PFSK-1 (cell line): Measurements from ENCODE around the gene OPRD1.

Experiments used
- FOXP2 ChIP-seq: optimal IDR thresholded peaks from 2 replicates; pipeline ENCODE3; 2011; ENCODE audit warnings: borderline replicate concordance, control low read depth, inconsistent platforms; ENCODE audit not compliant: insufficient read depth; ENCODE audit errors: extremely low read length, extremely low read depth
- POLR2AphosphoS5 ChIP-seq: IDR thresholded peaks from 2 replicates; pipeline ENCODE4 v1.6.1; 2012; ENCODE audit warnings: low read depth, mild to moderate bottlenecking, control low read depth, low read length, moderate library complexity
- REST ChIP-seq, 2 experiments: IDR thresholded peaks; 2 replicates each; pipeline versions ENCODE4 v1.6.1 to v1.8.0; 2011 to 2012; ENCODE audit warnings: low read depth in 2 of 2, low read length in 2 of 2, control low read depth in 1 of 2, inconsistent platforms in 1 of 2, mild to moderate bottlenecking in 1 of 2, moderate library complexity in 1 of 2; ENCODE audit not compliant: insufficient read depth in 1 of 2
- SIN3A ChIP-seq: IDR thresholded peaks from 2 replicates; pipeline ENCODE4 v1.6.1; 2012; ENCODE audit warnings: mild to moderate bottlenecking, low read length, moderate library complexity, borderline replicate concordance; ENCODE audit not compliant: insufficient read depth
- TAF1 ChIP-seq: IDR thresholded peaks from 2 replicates; pipeline ENCODE4 v1.6.1; 2012; ENCODE audit warnings: low read length, control low read depth, borderline replicate concordance; ENCODE audit not compliant: insufficient read depth

OPRD1 gene

GRCh38 chr1:28848416-28848815, 36.4 kb downstream of the OPRD1 start:
- TF ChIP-seq TAF1 (no peak), SIN3A (no peak)

DNA sequence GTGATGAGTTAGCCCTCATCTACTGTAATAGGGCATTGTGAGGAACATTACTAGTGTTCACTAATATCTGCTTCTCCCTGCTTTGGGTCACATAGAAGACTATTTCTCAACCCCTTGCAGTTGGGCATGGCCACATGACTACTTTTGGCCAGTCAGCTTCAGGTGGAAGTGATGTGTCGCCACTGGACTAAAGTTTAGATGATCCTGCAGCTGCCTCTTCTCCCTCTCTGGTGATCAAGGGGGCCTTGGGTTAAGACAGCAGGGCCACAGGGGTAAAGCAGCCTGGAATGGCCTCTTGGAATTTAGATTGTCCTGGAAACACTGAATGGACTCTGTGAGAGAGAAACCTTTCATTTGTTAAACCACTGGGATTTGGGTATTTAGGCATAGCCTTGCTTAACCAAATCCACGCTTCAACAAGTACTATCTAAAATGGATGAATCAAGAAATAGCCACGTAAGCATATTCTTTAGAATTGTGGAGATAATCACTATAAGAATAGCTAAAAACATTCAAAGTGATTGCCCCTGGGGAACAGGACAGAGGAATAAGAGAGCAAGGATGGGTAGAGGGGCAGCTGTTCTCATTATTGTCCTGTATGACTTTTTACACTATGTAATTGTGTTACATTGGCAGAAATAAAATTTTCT, 41.2 kb downstream of the OPRD1 start:
- TF ChIP-seq SIN3A: no peak

DNA sequence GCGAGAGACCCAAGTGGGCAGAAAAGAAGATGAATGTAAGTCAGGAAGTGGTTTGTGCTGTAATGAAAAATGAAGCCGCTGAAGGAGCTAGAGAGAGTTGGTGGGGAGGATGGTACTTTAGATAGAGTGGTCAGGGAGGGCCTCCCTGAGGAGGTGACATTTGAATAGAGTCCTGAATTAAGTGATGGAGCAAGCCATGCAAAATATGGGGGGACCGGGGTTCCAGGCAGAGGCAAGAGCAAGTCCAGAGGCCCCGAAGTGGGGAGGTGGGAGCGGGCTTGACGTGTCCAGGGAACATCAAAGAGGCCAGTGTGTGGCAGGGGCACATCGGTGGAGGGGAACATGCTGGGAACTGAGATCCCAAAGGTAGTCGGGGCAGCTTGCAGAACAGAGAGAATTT, 43.1 kb downstream of the OPRD1 start:
- TF ChIP-seq TAF1 (no peak), REST (IDR thresholded peaks at IDR 0.05; ENCODE audit: insufficient read depth in 1 of 2, low read depth in 2 of 2, low read length in 2 of 2) (no peak), POLR2AphosphoS5 (no peak), FOXP2 (no peak), SIN3A (no peak)

- no peak for TF ChIP-seq SIN3A
- TF ChIP-seq REST (IDR thresholded peaks at IDR 0.05; ENCODE audit: insufficient read depth in 1 of 2, low read depth in 2 of 2, low read length in 2 of 2): no peak
- no peak for TF ChIP-seq TAF1
- no peak for TF ChIP-seq FOXP2
- TF ChIP-seq POLR2AphosphoS5: no peak
Measured at GRCh38 chr1:28855469-28855951, 43.5 kb downstream of the OPRD1 start.

DNA sequence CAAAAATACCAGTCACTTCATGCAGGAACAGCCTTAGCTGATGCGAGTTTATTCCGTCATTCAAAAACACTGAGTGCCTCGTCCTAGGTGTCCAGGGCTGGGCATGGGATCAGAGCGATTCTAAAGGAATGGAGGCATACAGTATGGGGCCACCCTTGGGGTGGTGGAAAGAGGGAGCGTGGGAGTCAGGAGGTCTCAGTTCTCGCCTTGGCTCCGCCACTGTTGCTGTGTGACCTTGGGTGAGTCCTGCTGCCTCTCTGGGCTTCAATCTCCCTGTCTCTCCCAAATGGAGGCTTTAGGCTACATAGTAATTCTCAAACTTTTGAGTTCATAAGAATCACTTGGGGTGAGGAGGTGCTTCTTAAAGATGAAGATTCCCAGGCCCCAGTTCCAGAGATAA, 44.0 kb downstream of the OPRD1 start:
- TF ChIP-seq SIN3A (no peak), REST (IDR thresholded peaks at IDR 0.05; ENCODE audit: insufficient read depth in 1 of 2, low read depth in 2 of 2, low read length in 2 of 2) (no peak), FOXP2 (no peak), POLR2AphosphoS5 (no peak), TAF1 (no peak)

DNA sequence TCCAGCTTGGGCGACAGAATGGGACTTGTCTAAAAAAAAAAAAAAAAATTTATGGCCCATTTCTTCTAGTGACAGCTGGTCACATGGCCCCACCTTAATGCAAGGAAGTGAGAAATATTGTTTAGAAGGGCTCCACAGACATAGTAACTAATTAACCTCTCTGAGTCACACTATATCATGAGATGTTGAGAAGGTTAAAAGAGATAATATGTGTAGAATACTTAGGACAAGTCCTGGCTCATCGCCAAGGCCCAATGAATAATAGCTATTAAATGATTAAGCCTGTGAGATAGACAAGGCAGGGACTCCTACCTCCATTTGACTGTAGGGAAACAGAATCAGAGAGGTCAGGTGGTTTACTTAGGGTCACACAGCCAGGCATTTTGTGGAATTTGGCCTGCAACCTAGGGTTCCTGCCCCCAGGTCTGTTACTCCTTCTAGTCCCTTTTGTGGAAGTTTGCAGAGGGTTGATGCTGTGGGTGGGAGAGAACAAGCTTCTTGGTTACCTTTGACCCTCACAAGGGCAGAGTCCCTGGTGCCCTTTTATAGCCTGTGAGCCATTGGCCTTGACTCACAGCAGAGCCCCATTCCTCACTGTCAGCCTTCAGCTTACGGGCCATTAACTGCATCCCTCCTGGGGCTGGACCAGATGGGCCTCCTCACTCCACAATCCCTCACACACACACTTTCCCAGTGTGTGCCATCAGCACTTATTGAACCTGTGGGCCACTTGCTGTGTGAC, 48.5 kb downstream of the OPRD1 start:
- no peak for TF ChIP-seq SIN3A
- TF ChIP-seq FOXP2: no peak
- TF ChIP-seq TAF1: no peak
- no peak for TF ChIP-seq POLR2AphosphoS5
- no peak for TF ChIP-seq REST (IDR thresholded peaks at IDR 0.05; ENCODE audit: insufficient read depth in 1 of 2, low read depth in 2 of 2, low read length in 2 of 2)
